Ovary (tissue), 9 donors: ENCODE data around the gene KRTAP5-1. TPM values are rescaled to one million over a fixed set of nuclear protein-coding genes. Genes with fewer than 3 reads are reported as not detected.
A peak's percentile ranks its signal among the peaks of the same experiment; 100 is the strongest.

Experiments
- DNase-seq, 5 donors: peaks; one replicate each; pipeline ENCODE4 v3.0.0-alpha.2; 2019 to 2020
- H3K27ac ChIP-seq, 2 donors: fragments of 200-600 bp; one replicate each; pipeline versions ENCODE4 v1.5.1 to v1.8.0; 2019 to 2022
- H3K27me3 ChIP-seq: fragments of 200-600 bp; one replicate; pipeline ENCODE4 v1.8.0; 2022
- H3K36me3 ChIP-seq: fragments of 200-600 bp; sonication (generic); one replicate; pipeline ENCODE4 v1.5.1; 2019
- H3K4me1 ChIP-seq: one replicate; pipeline ENCODE4 v1.8.1; 2013; ENCODE audit warnings: mild to moderate bottlenecking, moderate library complexity; ENCODE audit not compliant: insufficient read depth
- H3K4me3 ChIP-seq: fragments of 200-600 bp; sonication (generic); one replicate; pipeline ENCODE4 v1.5.1; 2017
- H3K9me3 ChIP-seq, 2 donors: fragments of 200-600 bp in 1 of 2; sonication (generic) in 1 of 2; one replicate each; pipeline versions ENCODE4 v1.5.1 to v1.8.1; 2013 to 2019; ENCODE audit warnings: mild to moderate bottlenecking in 1 of 2, moderate library complexity in 1 of 2
- EP300 ChIP-seq: sonication (generic); formaldehyde crosslinking; IDR thresholded peaks from one replicate; pipeline ENCODE4 v1.6.1; 2017; ENCODE audit warnings: antibody characterized with exemption
- POLR2A ChIP-seq: fragments of 450-650 bp; IDR thresholded peaks from one replicate; pipeline ENCODE4 v1.6.1; 2017; ENCODE audit warnings: antibody characterized with exemption, mild to moderate bottlenecking, moderate library complexity
- WGBS, 3 donors: extraction: QIAGEN DNeasy Blood & Tissue Kit in 1 of 3; methylation state at CpG; one replicate each; pipeline versions ENCODE4 v1.1.5 to v1.1.7; 2013 to 2017; 5-methylcytosine and 5-hydroxymethylcytosine counted together
- intact Hi-C, 4 donors: fragments of 100-400 bp; cut with DNase I; formaldehyde crosslinking; loops; one replicate each; pipeline versions ENCODE4 v1.11.0 to v1.15.1; 2022 to 2023
- polyA plus RNA-seq, 2 donors: library from polyadenylated mRNA; stranded (reverse); fragments of 200-250 nt in 1 of 2; fragments of 350-450 nt in 1 of 2; fragmentation: Illumina TruSeq in 1 of 2; extraction: RNeasy Lipid Tissue Mini Kit (QIAGEN cat#74804) in 1 of 2; gene quantifications; one replicate each; pipeline ENCODE4 v1.2.3, GENCODE V29; 2013 to 2014
- total RNA-seq, 7 donors: library from RNA; depleted of rRNA in 2 of 7; stranded (reverse); fragments of >200 nt in 2 of 7; fragmentation: NEBNext Ultra II Directional in 3 of 7; extraction: Animal tissue kit (Norgen Biotek cat#: 25700) in 3 of 7; gene quantifications; one replicate each; pipeline versions ENCODE4 v1.1.0 to v1.2.4, GENCODE V29; 2016 to 2023
- TF ChIP-seq, protein P1 (sequence below), 3 donors: fragments of 450-650 bp in 2 of 3; fragments of 200-600 bp in 1 of 3; IDR thresholded peaks; one replicate each; pipeline versions ENCODE4 v1.5.1 to v1.8.0; 2016 to 2022; ENCODE audit warnings: antibody characterized with exemption in 3 of 3, mild to moderate bottlenecking in 1 of 3
- donor health status: DM: no; HTN: no; CAD: no; lungs with moderate emphysema.
- donor health status: DM: no; HTN: no; CAD: no.
- donor health status: Bipolar disorder and iron deficiency.
- donor health status: DM: yes; HTN: yes; CAD: no.
- donor health status: DM: no; HTN: no; CAD: no.
- donor health status: DM: yes; HTN: yes; CAD: no.

Gene KRTAP5-1
- total and polyA plus RNA-seq, 9 donors = not detected

DNA sequence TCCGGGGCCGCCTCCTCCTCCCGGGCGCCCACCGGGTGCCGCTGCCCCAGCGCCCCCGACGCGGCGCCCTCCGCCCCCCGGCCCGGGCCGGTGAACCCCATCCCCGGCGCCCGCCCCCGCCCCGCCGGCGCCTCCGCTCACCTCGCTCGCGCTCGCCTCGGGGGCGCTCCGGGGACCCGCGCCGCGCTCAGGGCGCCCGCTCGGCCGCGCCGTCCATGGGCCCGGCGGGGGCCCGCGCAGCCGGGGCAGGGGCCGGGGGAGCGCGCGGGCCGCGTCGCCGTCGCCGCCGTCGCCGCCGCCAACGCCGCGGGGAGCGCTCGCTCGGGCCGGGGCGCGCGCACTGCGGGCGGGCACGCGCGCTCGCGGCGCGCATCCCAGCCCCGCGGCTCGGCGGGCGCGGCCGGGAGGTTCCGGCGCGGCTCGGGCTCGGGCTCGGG, 13.3 kb downstream of the KRTAP5-1 start:
- intact Hi-C loops = loop anchor here in 3 of 4 donors (1.0 to 10.0 kb wide), 4 partner anchors 13 to 369 kb away; no protein-coding TSS in a partner anchor
- WGBS, 3 donors = 0 to 1% (median 1%) methylated on average over 2 to 87 of the region's 91 CpGs
- Histone ChIP-seq H3K4me3 (peak overlapping the region; percentile 41), H3K9me3 (no peaks in the 10 kb centered on the region), H3K4me1 (no peaks in the 10 kb centered on the region), H3K27me3 (no peaks in the 10 kb centered on the region), H3K36me3 (no peaks in the 10 kb centered on the region), H3K27ac (peak overlapping the region in 1 of 2 donors; percentile 52)
- no peak for DNase-seq
- TF ChIP-seq EP300 (no peak), POLR2A (no peak)

DNA sequence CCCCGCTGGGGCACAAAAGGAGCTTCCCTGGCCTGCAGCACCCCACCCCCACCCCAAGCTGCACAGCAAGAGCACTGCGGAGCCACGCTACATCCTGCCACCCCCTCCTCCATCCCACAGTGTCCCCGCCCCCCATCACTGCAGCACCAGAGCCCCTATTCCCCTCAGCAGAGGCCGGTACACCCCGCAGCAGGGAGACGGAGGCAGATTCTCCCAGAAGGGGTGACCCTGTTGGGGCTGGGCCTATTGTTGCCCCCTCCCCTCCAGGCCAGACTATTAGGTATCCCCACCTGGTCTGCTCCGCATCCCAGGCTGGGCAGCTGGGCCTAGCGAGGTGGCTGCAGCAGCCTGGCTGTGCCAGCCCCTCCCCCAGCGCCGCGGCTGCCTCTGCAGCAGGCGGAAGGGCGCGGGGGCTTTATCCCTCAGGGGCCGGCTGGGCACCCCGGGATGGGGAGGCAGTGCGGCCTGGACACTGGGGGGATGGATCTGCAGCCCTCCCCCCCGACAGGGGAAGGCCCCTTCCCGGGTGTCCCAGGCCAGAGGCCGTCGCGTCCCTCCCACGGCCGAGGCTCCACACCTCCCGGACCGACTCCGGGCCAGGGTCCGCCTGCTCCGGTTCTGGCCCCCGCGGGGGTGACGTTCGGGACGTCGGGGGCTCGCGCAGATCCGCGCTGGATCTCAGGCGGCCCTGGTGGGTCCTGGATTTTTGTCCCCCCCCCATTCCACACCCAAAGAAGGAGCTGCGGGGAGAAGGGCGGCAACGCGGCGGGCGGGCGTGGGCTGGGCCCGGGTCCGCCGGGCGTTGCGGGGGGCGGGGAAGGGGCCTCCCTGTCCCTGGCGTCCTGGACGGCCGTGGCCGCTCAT, 14.0 kb downstream of the KRTAP5-1 start:
- H3K27me3 ChIP-seq = no peaks in the 10 kb centered on the region
- no peak for TF ChIP-seq POLR2A
- TF ChIP-seq, protein P1, sequence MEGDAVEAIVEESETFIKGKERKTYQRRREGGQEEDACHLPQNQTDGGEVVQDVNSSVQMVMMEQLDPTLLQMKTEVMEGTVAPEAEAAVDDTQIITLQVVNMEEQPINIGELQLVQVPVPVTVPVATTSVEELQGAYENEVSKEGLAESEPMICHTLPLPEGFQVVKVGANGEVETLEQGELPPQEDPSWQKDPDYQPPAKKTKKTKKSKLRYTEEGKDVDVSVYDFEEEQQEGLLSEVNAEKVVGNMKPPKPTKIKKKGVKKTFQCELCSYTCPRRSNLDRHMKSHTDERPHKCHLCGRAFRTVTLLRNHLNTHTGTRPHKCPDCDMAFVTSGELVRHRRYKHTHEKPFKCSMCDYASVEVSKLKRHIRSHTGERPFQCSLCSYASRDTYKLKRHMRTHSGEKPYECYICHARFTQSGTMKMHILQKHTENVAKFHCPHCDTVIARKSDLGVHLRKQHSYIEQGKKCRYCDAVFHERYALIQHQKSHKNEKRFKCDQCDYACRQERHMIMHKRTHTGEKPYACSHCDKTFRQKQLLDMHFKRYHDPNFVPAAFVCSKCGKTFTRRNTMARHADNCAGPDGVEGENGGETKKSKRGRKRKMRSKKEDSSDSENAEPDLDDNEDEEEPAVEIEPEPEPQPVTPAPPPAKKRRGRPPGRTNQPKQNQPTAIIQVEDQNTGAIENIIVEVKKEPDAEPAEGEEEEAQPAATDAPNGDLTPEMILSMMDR (IDR thresholded peaks at IDR 0.05) = no peak
- no peak for TF ChIP-seq EP300
- H3K4me3 ChIP-seq = peak overlapping the region; percentile 41
- WGBS, 3 donors = 5 to 12% (median 6%) methylated on average over 21 to 58 of the region's 58 CpGs
- H3K4me1 ChIP-seq = no peaks in the 10 kb centered on the region
- H3K36me3 ChIP-seq = no peaks in the 10 kb centered on the region
- DNase-seq = peak in 1 of 5 donors; percentile 30
- H3K9me3 ChIP-seq = no peaks in the 10 kb centered on the region
- peak overlapping the region in 1 of 2 donors; percentile 52 for H3K27ac ChIP-seq
- intact Hi-C loops = loop anchor here in 2 of 4 donors (5.0 to 10.0 kb wide), 2 partner anchors 366 to 369 kb away; no protein-coding TSS in a partner anchor

DNA sequence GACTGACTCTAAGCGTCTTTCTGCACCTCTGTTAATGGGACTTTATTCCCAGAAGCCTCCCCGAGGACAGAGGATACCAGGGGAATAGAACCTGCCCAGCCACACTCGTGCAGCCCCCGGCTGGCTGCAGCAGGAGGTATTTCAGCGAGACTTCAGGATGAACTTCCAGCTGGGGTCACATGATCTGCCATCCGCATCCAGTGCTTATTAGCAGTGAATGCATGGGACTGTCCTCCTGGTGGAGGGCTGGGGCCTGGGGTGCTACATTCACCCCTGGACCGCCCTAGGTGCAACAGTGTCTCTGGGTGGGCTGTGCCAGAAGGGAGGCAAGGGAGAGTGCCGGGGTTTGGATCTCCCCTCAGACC, 14.6 kb downstream of the KRTAP5-1 start:
- intact Hi-C loops = loop anchor here in 2 of 4 donors (5.0 to 10.0 kb wide), 2 partner anchors 366 to 368 kb away; no protein-coding TSS in a partner anchor
- H3K4me1 ChIP-seq = no peaks in the 10 kb centered on the region
- DNase-seq = peak in 1 of 5 donors; percentile 12

DNA sequence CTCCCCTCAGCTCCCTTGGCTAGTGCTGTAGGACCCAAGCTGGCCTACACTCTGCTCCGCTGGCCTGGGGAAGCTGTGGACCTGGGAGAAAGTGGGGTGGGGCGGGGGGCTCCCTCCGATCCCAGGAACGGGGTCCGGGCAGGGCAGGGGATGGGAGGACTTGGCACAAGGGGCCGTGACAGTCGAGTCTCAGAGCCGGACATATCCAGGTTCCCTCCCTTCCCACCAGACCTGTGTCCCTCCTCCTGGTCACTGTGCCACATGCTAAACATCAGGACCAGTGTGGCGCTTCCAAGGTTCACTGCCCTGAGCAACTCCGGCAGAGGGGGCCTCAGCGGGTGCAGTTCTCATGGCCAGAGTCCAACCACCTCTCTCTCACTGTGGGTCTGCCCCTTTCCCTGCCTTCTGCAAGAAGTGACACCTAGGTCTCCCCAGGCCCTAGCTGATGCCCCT, 15.1 kb downstream of the KRTAP5-1 start:
- Histone ChIP-seq H3K9me3 (no peaks in the 10 kb centered on the region), H3K4me3 (no peak overlapping the region), H3K27ac (no peak overlapping the region), H3K4me1 (no peaks in the 10 kb centered on the region), H3K36me3 (no peaks in the 10 kb centered on the region), H3K27me3 (no peaks in the 10 kb centered on the region)
- peak in 1 of 5 donors; percentile 13 for DNase-seq
- TF ChIP-seq POLR2A (no peak), EP300 (no peak)
- TF ChIP-seq, protein P1 (IDR thresholded peaks at IDR 0.05) = no peak
- intact Hi-C loops = loop anchor here in 2 of 4 donors (5.0 to 10.0 kb wide), 2 partner anchors 365 to 368 kb away; no protein-coding TSS in a partner anchor
- WGBS, 3 donors = 67 to 81% (median 73%) methylated on average over 8 to 11 of the region's 11 CpGs

More for the DNA sequence above, 14.6 kb downstream of the KRTAP5-1 start:
- no peaks in the 10 kb centered on the region for H3K36me3 ChIP-seq
- H3K9me3 ChIP-seq = no peaks in the 10 kb centered on the region
- no peak overlapping the region for H3K27ac ChIP-seq
- no peak overlapping the region for H3K4me3 ChIP-seq
- no peak for TF ChIP-seq EP300
- TF ChIP-seq, protein P1 (IDR thresholded peaks at IDR 0.05) = no peak
- no peak for TF ChIP-seq POLR2A
- WGBS, 3 donors = 70 to 81% (median 74%) methylated on average over 8 of the region's 8 CpGs
- no peaks in the 10 kb centered on the region for H3K27me3 ChIP-seq
